NK-92 treated with Interleukin-12 subunit alpha and Interleukin-12 subunit beta, amount 100 ng/mL, for 24 hours (cell line): ENCODE data around the gene FAM117B.
"Not testable (repeated sequence)": the region's sequence is repeated elsewhere in the genome, so short reads cannot be mapped to it uniquely, and the experiment has no call there.

ENCODE experiments used
- DNase-seq: peaks from one replicate; lab custom pipeline; 2025; lab: John Stamatoyannopoulos, UW

The FAM117B gene

GRCh38 chr2:202703091-202703490, 68.3 kb downstream of the FAM117B start:
- no peak for DNase-seq

- DNase-seq: no peak
These were observed 69.5 kb downstream of the FAM117B start for GRCh38 chr2:202704248-202704647.

- no peak for DNase-seq
These were observed 70.8 kb downstream of the FAM117B start for GRCh38 chr2:202705446-202706020.

- not testable (repeated sequence) for DNase-seq
These were observed 80.5 kb downstream of the FAM117B start for GRCh38 chr2:202714971-202715935.

GRCh38 chr2:202716114-202716718, 81.4 kb downstream of the FAM117B start:
- DNase-seq: no peak

GRCh38 chr2:202716953-202717597, 82.3 kb downstream of the FAM117B start:
- no peak for DNase-seq

- DNase-seq: no peak
These were observed 83.0 kb downstream of the FAM117B start for GRCh38 chr2:202717598-202718310.

- no peak for DNase-seq
These were observed 83.8 kb downstream of the FAM117B start for GRCh38 chr2:202718614-202719013.

GRCh38 chr2:202720226-202720625, 85.5 kb downstream of the FAM117B start:
- DNase-seq: no peak

- DNase-seq: no peak
These were observed 86.9 kb downstream of the FAM117B start for GRCh38 chr2:202721621-202722020.

GRCh38 chr2:202723746-202724145, 89.0 kb downstream of the FAM117B start:
- DNase-seq: no peak

- DNase-seq: no peak
These were observed 91.3 kb downstream of the FAM117B start for GRCh38 chr2:202726070-202726469.

- no peak for DNase-seq
These were observed 102.1 kb downstream of the FAM117B start for GRCh38 chr2:202736826-202737225.

GRCh38 chr2:202743613-202744012, 108.8 kb downstream of the FAM117B start:
- no peak for DNase-seq

GRCh38 chr2:202749477-202749876, 114.7 kb downstream of the FAM117B start:
- no peak for DNase-seq

- no peak for DNase-seq
These were observed 116.1 kb downstream of the FAM117B start for GRCh38 chr2:202750763-202751427.

- no peak for DNase-seq
These were observed 117.3 kb downstream of the FAM117B start for GRCh38 chr2:202752071-202752470.

GRCh38 chr2:202754936-202755335, 120.2 kb downstream of the FAM117B start:
- no peak for DNase-seq

- DNase-seq: no peak
These were observed 121.8 kb downstream of the FAM117B start for GRCh38 chr2:202756598-202756997.

GRCh38 chr2:202757339-202757738, 122.6 kb downstream of the FAM117B start:
- DNase-seq: no peak

GRCh38 chr2:202758128-202758527, 123.4 kb downstream of the FAM117B start:
- DNase-seq: no peak
